A549 treated with dexamethasone at 1 μM for 4 hours (cell line): Measurements from ENCODE around the gene COMT. TPM values are rescaled to one million over a fixed set of nuclear protein-coding genes. Genes with fewer than 3 reads are reported as not detected.

Experiments used
- total RNA-seq: library from RNA; stranded (reverse); fragments of 200-300 nt; extraction: Qiagen RNA extraction; gene quantifications from 5 replicates; pipeline ENCODE4 v1.2.3, GENCODE V29; 2022

The COMT gene
- total RNA-seq, result 117 to 142 TPM (median 130 TPM) in 5 replicates

GRCh38 chr22:19941365-19942082 is at the start of gene COMT, which contains the start of gene TXNRD2:
Gene COMT, plus strand, starts transcription at chr22:19941772. Its CDS starts 20,755 bp downstream, at chr22:19962527.
Gene TXNRD2, minus strand, starts transcription at chr22:19941818. Its CDS starts 15 bp downstream, at chr22:19941803.

GRCh38 chr22:20016734-20017621 is 75.4 kb downstream of the COMT start, which contains the start of gene ARVCF:
Gene ARVCF, minus strand, starts transcription at chr22:20016823. Its CDS starts 26,029 bp downstream, at chr22:19990794.

Other genes starting within 250 kb of the COMT start
- 9.3 to 11.0 TPM (median 9.9 TPM) in 5 replicates for gene SEPTIN5, start 227.3 kb upstream of the COMT start, total RNA-seq
- 0.79 to 2.1 TPM (median 1.8 TPM) in 5 replicates for gene GP1BB, start 218.2 kb upstream of the COMT start, total RNA-seq
- 2.0 to 5.2 TPM (median 4.1 TPM) in 5 replicates for gene TBX1, start 181.0 kb upstream of the COMT start, total RNA-seq
- gene GNB1L, start 86.9 kb upstream of the COMT start, total RNA-seq, result 13.4 to 19.9 TPM (median 16.2 TPM) in 5 replicates
- gene RTL10, start 86.9 kb upstream of the COMT start, total RNA-seq, result 6.2 to 9.7 TPM (median 8.7 TPM) in 5 replicates
- gene TXNRD2, start within 50 bp of the COMT start, total RNA-seq, result 30.3 to 38.5 TPM (median 32.5 TPM) in 5 replicates
- 1.6 to 2.6 TPM (median 2.5 TPM) in 5 replicates for gene ARVCF, start 75.1 kb downstream of the COMT start, total RNA-seq
- 10.7 to 14.9 TPM (median 14.2 TPM) in 5 replicates for gene TANGO2, start 79.3 kb downstream of the COMT start, total RNA-seq
- 15.6 to 21.8 TPM (median 20.6 TPM) in 5 replicates for gene DGCR8, start 138.5 kb downstream of the COMT start, total RNA-seq
- gene RANBP1, start 174.3 kb downstream of the COMT start, total RNA-seq, result 265 to 291 TPM (median 269 TPM) in 5 replicates
- gene TRMT2A, start 175.5 kb downstream of the COMT start, total RNA-seq, result 16.7 to 25.1 TPM (median 23.2 TPM) in 5 replicates
- 20.0 to 41.2 TPM (median 35.8 TPM) in 5 replicates for gene ZDHHC8, start 190.0 kb downstream of the COMT start, total RNA-seq
- gene CCDC188, start 209.3 kb downstream of the COMT start, total RNA-seq, result not detected in 5 replicates